Measurements from ENCODE around the gene TENM3. TPM values are rescaled to one million over a fixed set of nuclear protein-coding genes. Genes with fewer than 3 reads are reported as not detected.

Gene TENM3
- total RNA-seq, 4 donors from 2014 or later: 5.9 to 61.5 (median 24.6) TPM

DNA sequence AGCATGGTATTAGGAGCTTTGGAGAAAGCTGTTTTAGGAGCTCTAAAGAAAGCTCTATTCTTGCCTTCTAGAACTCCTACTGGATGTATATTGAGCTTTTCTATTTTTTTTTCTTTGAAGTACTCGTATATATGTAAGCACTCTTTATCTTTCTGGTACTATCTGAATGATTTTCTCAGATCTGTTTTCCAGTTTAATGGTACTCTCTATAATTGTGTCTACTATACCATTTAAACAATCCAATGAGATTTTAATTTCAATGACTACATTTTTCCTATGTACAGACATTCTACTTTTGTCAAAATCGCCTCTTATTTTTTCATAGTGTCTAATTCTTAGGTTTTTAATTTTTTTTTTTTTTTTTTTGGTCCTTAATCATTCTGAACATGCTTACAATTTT, 345.9 kb downstream of the TENM3 start:
- Histone ChIP-seq H3K9me3 (no peaks in the 10 kb centered on the region), H3K27ac (no peak overlapping the region), H3K4me3 (no peak overlapping the region), H3K36me3 (no peaks in the 10 kb centered on the region), H3K27me3 (no peaks in the 10 kb centered on the region), H3K4me1 (no peaks in the 10 kb centered on the region)
- TF ChIP-seq, protein P1, sequence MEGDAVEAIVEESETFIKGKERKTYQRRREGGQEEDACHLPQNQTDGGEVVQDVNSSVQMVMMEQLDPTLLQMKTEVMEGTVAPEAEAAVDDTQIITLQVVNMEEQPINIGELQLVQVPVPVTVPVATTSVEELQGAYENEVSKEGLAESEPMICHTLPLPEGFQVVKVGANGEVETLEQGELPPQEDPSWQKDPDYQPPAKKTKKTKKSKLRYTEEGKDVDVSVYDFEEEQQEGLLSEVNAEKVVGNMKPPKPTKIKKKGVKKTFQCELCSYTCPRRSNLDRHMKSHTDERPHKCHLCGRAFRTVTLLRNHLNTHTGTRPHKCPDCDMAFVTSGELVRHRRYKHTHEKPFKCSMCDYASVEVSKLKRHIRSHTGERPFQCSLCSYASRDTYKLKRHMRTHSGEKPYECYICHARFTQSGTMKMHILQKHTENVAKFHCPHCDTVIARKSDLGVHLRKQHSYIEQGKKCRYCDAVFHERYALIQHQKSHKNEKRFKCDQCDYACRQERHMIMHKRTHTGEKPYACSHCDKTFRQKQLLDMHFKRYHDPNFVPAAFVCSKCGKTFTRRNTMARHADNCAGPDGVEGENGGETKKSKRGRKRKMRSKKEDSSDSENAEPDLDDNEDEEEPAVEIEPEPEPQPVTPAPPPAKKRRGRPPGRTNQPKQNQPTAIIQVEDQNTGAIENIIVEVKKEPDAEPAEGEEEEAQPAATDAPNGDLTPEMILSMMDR (IDR thresholded peaks at IDR 0.05): no peak
- no peak for TF ChIP-seq POLR2A (IDR thresholded peaks at IDR 0.05)
- no peak for DNase-seq
- intact Hi-C loops (cut with DNase I; ENCODE audit: low total_unique reads): no loop called here

- H3K27me3 ChIP-seq: no peaks in the 10 kb centered on the region
- no peak overlapping the region for H3K4me3 ChIP-seq
- H3K4me1 ChIP-seq: no peaks in the 10 kb centered on the region
- intact Hi-C loops (cut with DNase I; ENCODE audit: low total_unique reads): no loop called here
- no peak overlapping the region for H3K27ac ChIP-seq
- H3K36me3 ChIP-seq: no peaks in the 10 kb centered on the region
- no peaks in the 10 kb centered on the region for H3K9me3 ChIP-seq
- TF ChIP-seq, protein P1 (IDR thresholded peaks at IDR 0.05): no peak
- TF ChIP-seq POLR2A (IDR thresholded peaks at IDR 0.05): no peak
- DNase-seq: no peak
Observed at GRCh38 chr4:182593402-182593801, 350.2 kb downstream of the TENM3 start.

- Histone ChIP-seq H3K9me3 (no peaks in the 10 kb centered on the region), H3K27ac (no peak overlapping the region), H3K27me3 (no peaks in the 10 kb centered on the region), H3K4me1 (no peaks in the 10 kb centered on the region), H3K36me3 (no peaks in the 10 kb centered on the region), H3K4me3 (no peak overlapping the region)
- intact Hi-C loops (cut with DNase I; ENCODE audit: low total_unique reads): no loop called here
- TF ChIP-seq, protein P1 (IDR thresholded peaks at IDR 0.05): no peak
- no peak for DNase-seq
Observed at GRCh38 chr4:182593864-182594263, 350.7 kb downstream of the TENM3 start.

DNA sequence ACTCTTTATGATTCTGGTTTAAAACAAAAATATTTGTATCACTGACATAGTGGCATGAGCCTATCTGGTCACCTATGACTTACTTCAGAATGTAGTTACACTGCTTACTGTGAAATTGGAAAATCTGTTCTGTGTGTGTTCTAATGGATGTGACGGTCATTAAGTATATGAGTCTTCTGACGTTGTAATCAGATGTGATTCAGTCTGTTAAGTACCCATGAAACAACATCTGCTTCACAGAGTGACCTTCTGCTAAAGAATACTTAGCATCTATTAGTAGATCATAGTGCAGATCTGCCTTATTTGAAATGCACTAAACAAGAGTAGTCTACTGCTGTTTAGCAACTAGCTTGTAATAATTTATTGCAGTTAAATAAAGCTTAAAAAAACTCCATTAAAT, 356.9 kb downstream of the TENM3 start:
- Histone ChIP-seq H3K9me3 (no peaks in the 10 kb centered on the region), H3K36me3 (no peaks in the 10 kb centered on the region), H3K27me3 (no peaks in the 10 kb centered on the region), H3K4me3 (no peak overlapping the region), H3K27ac (no peak overlapping the region), H3K4me1 (no peaks in the 10 kb centered on the region)
- TF ChIP-seq POLR2A (IDR thresholded peaks at IDR 0.05): no peak
- TF ChIP-seq, protein P1 (IDR thresholded peaks at IDR 0.05): no peak
- intact Hi-C loops (cut with DNase I; ENCODE audit: low total_unique reads): no loop called here
- no peak for DNase-seq

DNA sequence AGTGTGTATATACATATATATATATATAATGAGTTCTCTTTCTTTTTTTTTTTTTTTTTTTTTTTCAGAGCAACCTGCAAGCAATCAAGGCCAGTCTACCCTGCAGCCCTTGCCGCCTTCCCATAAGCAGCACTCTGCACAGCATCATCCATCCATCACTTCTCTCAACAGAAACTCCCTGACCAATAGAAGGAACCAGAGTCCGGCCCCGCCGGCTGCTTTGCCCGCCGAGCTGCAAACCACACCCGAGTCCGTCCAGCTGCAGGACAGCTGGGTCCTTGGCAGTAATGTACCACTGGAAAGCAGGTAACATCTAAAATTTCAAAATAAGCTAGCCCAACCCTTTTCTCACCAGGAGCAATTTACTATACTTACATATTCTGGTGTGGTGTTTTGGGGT, 357.7 kb downstream of the TENM3 start:
- Histone ChIP-seq H3K4me1 (no peaks in the 10 kb centered on the region), H3K27me3 (no peaks in the 10 kb centered on the region), H3K4me3 (no peak overlapping the region), H3K36me3 (no peaks in the 10 kb centered on the region), H3K9me3 (no peaks in the 10 kb centered on the region), H3K27ac (no peak overlapping the region)
- no peak for TF ChIP-seq POLR2A (IDR thresholded peaks at IDR 0.05)
- TF ChIP-seq, protein P1 (IDR thresholded peaks at IDR 0.05): no peak
- no peak for DNase-seq
- intact Hi-C loops (cut with DNase I; ENCODE audit: low total_unique reads): no loop called here

All from uterus (tissue), 4 donors.